Osteoblast (primary cell): ENCODE results near the gene SPACA4. TPM values are rescaled to one million over a fixed set of nuclear protein-coding genes. Genes with fewer than 3 reads are reported as not detected.

Source experiments
- DNase-seq: peaks from one replicate; pipeline ENCODE4 v3.0.0; 2011; ENCODE audit warnings: low spot score, mixed read lengths; ENCODE audit not compliant: insufficient read length; ENCODE audit errors: missing footprints
- H2AFZ ChIP-seq: 2 replicates; pipeline ENCODE4 v1.6.0; 2011; ENCODE audit warnings: mild to moderate bottlenecking, low read length
- H3K27ac ChIP-seq: 2 replicates; pipeline ENCODE4 v1.5.1; 2011; ENCODE audit warnings: mild to moderate bottlenecking, low read depth, low read length, moderate library complexity
- H3K27me3 ChIP-seq: 2 replicates; pipeline ENCODE4 v1.6.0; 2012; ENCODE audit warnings: mild to moderate bottlenecking, control low read depth, inconsistent platforms, low read length, moderate library complexity; ENCODE audit not compliant: insufficient read depth
- H3K36me3 ChIP-seq: 2 replicates; pipeline ENCODE4 v1.5.1; 2011; ENCODE audit warnings: mild to moderate bottlenecking, low read length, control low read depth, moderate library complexity; ENCODE audit not compliant: insufficient read depth
- H3K4me1 ChIP-seq: 2 replicates; pipeline ENCODE4 v1.5.1; 2011; ENCODE audit warnings: mild to moderate bottlenecking, low read length, control low read depth, moderate library complexity; ENCODE audit not compliant: insufficient read depth
- H3K4me2 ChIP-seq: 2 replicates; pipeline ENCODE4 v1.6.0; 2011; ENCODE audit warnings: mild to moderate bottlenecking, low read length; ENCODE audit not compliant: insufficient read depth
- H3K4me3 ChIP-seq: fragments of 200-600 bp; sonication (generic); 3 replicates; pipeline ENCODE4 v1.5.1; 2012; ENCODE audit warnings: mild to moderate bottlenecking, low read length, inconsistent platforms; ENCODE audit not compliant: insufficient read depth
- H3K79me2 ChIP-seq: 2 replicates; pipeline ENCODE4 v1.6.0; 2012; ENCODE audit warnings: mild to moderate bottlenecking, low read length, control low read depth, inconsistent platforms; ENCODE audit not compliant: insufficient read depth
- H3K9me3 ChIP-seq: 2 replicates; pipeline ENCODE4 v1.5.1; 2011; ENCODE audit warnings: low read depth, low read length, control low read depth
- H4K20me1 ChIP-seq: 2 replicates; pipeline ENCODE4 v1.6.0; 2012; ENCODE audit warnings: mild to moderate bottlenecking, low read length, control low read depth; ENCODE audit not compliant: insufficient read depth
- CTCF ChIP-seq: IDR thresholded peaks from 2 replicates; pipeline ENCODE4 v1.5.1; 2011; ENCODE audit warnings: mild to moderate bottlenecking, low read depth, low read length, moderate library complexity; ENCODE audit errors: extremely low read depth
- total RNA-seq: library from RNA; depleted of rRNA; stranded (reverse); fragments of >200 nt; gene quantifications from 2 replicates; pipeline ENCODE4 v1.2.3, GENCODE V29; 2012

Gene SPACA4
- total RNA-seq, 1 donor: not detected

GRCh38 chr19:48618278-48618915 lies 11.9 kb downstream of the SPACA4 start:
- TF ChIP-seq CTCF: no peak
- peak; percentile 83 for DNase-seq
- Histone ChIP-seq H3K27me3 (no peaks in the 10 kb centered on the region), H3K36me3 (peaks cover 35% of the 10 kb centered on the region), H3K4me1 (peaks cover 24% of the 10 kb centered on the region), H2AFZ (peak overlapping the region; percentile 83), H3K27ac (peak overlapping the region; percentile 93), H3K79me2 (peaks cover 48% of the 10 kb centered on the region), H3K4me3 (peak overlapping the region; percentile 100), H4K20me1 (peaks cover 41% of the 10 kb centered on the region), H3K9me3 (no peaks in the 10 kb centered on the region), H3K4me2 (peak overlapping the region; percentile 81)

GRCh38 chr19:48618916-48619691 lies 12.6 kb downstream of the SPACA4 start, which contains the start of the genes RPL18 and SPHK2:
RPL18 (minus strand) TSS chr19:48619178; CDS start chr19:48619143, 35 bp downstream.
SPHK2 (plus strand) TSS chr19:48619506; CDS start chr19:48620515, 1,009 bp downstream.
- Histone ChIP-seq H3K79me2 (peaks cover 48% of the 10 kb centered on the region), H3K36me3 (peaks cover 35% of the 10 kb centered on the region)

GRCh38 chr19:48619692-48620585 lies 13.4 kb downstream of the SPACA4 start:
- peak overlapping the region; percentile 93 for H3K27ac ChIP-seq
- peaks cover 48% of the 10 kb centered on the region for H3K79me2 ChIP-seq
- peaks cover 33% of the 10 kb centered on the region for H3K36me3 ChIP-seq
- DNase-seq: peak; percentile 58
- H3K4me2 ChIP-seq: peak overlapping the region; percentile 88
- H3K9me3 ChIP-seq: no peaks in the 10 kb centered on the region
- H4K20me1 ChIP-seq: peaks cover 40% of the 10 kb centered on the region
- H2AFZ ChIP-seq: peak overlapping the region; percentile 86
- no peak for TF ChIP-seq CTCF
- H3K4me1 ChIP-seq: peaks cover 33% of the 10 kb centered on the region
- peak overlapping the region; percentile 100 for H3K4me3 ChIP-seq
- H3K27me3 ChIP-seq: no peaks in the 10 kb centered on the region

More at GRCh38 chr19:48618916-48619691, 12.6 kb downstream of the SPACA4 start, which contains the start of the genes RPL18 and SPHK2:
- no peaks in the 10 kb centered on the region for H3K9me3 ChIP-seq
- H3K4me2 ChIP-seq: peak within 1 kb of the TSS; percentile 88
- TF ChIP-seq CTCF: no peak
- H4K20me1 ChIP-seq: peaks cover 41% of the 10 kb centered on the region
- peak; percentile 99 for DNase-seq
- no peaks in the 10 kb centered on the region for H3K27me3 ChIP-seq
- peak within 1 kb of the TSS; percentile 93 for H3K27ac ChIP-seq
- H3K4me3 ChIP-seq: peak within 1 kb of the TSS; percentile 100
- peaks cover 29% of the 10 kb centered on the region for H3K4me1 ChIP-seq
- peak within 1 kb of the TSS; percentile 86 for H2AFZ ChIP-seq
